ENCODE results near the gene IFNA4. TPM values are rescaled to one million over a fixed set of nuclear protein-coding genes. Genes with fewer than 3 reads are reported as not detected.
"Not testable (repeated sequence)": the region's sequence is repeated elsewhere in the genome, so short reads cannot be mapped to it uniquely, and the experiment has no call there.

The IFNA4 gene
- polyA plus RNA-seq, 1 experiment: not detected

GRCh38 chr9:21171351-21171750 lies 16.0 kb downstream of the IFNA4 start:
- no peak for DNase-seq (ENCODE audit: low read depth, low spot score)
- Histone ChIP-seq H3K4me3 (ENCODE audit: low read depth, low read length) (no peak overlapping the region), H3K27ac (ENCODE audit: low read depth, low read length) (no peak overlapping the region), H3K27me3 (ENCODE audit: control insufficient read depth, insufficient read depth, low read length) (no peaks in the 10 kb centered on the region), H3K9me3 (ENCODE audit: control insufficient read depth, insufficient read depth, low read length) (no peaks in the 10 kb centered on the region)
- TF ChIP-seq, protein P1, sequence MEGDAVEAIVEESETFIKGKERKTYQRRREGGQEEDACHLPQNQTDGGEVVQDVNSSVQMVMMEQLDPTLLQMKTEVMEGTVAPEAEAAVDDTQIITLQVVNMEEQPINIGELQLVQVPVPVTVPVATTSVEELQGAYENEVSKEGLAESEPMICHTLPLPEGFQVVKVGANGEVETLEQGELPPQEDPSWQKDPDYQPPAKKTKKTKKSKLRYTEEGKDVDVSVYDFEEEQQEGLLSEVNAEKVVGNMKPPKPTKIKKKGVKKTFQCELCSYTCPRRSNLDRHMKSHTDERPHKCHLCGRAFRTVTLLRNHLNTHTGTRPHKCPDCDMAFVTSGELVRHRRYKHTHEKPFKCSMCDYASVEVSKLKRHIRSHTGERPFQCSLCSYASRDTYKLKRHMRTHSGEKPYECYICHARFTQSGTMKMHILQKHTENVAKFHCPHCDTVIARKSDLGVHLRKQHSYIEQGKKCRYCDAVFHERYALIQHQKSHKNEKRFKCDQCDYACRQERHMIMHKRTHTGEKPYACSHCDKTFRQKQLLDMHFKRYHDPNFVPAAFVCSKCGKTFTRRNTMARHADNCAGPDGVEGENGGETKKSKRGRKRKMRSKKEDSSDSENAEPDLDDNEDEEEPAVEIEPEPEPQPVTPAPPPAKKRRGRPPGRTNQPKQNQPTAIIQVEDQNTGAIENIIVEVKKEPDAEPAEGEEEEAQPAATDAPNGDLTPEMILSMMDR (IDR thresholded peaks at IDR 0.05; ENCODE audit: low read depth, low read length): no peak
- CTCF ChIA-PET: no interaction called here
- POLR2A ChIA-PET: no interaction called here

- POLR2A ChIA-PET; H3K4me3 ChIP-seq (ENCODE audit: low read depth, low read length); H3K27me3 ChIP-seq (ENCODE audit: control insufficient read depth, insufficient read depth, low read length); DNase-seq (ENCODE audit: low read depth, low spot score); H3K27ac ChIP-seq (ENCODE audit: low read depth, low read length); CTCF ChIA-PET; H3K9me3 ChIP-seq (ENCODE audit: control insufficient read depth, insufficient read depth, low read length): not testable (repeated sequence)
These were observed 20.8 kb downstream of the IFNA4 start, which contains the start of gene IFNA21 for GRCh38 chr9:21166560-21166959. Gene IFNA21 (minus strand): TSS chr9:21166660. CDS start chr9:21166612, 48 bp downstream.

DNA sequence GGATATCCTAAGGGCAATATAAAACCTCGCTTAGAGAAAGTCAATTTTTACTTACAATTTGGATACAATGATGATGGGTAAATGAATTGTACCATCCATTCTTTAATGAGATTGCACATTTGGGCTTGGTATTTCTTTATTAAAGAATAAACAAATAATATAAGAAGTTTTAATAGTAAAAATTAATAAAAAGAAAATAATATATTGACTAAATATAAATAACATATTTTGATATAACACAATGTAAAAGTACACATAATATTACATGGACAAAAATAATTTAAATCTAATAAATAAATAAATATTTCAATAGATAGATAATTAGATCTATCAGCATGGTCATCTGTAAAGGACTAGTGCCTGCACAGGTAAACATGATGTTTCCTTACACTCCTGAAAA lies 21.9 kb downstream of the IFNA4 start:
- Histone ChIP-seq H3K27ac (ENCODE audit: low read depth, low read length) (no peak overlapping the region), H3K4me3 (ENCODE audit: low read depth, low read length) (no peak overlapping the region), H3K27me3 (ENCODE audit: control insufficient read depth, insufficient read depth, low read length) (no peaks in the 10 kb centered on the region), H3K9me3 (ENCODE audit: control insufficient read depth, insufficient read depth, low read length) (no peaks in the 10 kb centered on the region)
- ChIA-PET POLR2A (no interaction called here), CTCF (no interaction called here)
- TF ChIP-seq, protein P1 (IDR thresholded peaks at IDR 0.05; ENCODE audit: low read depth, low read length): no peak
- no peak for DNase-seq (ENCODE audit: low read depth, low spot score)

GRCh38 chr9:21160178-21160577 lies 27.2 kb downstream of the IFNA4 start:
- H3K27ac ChIP-seq (ENCODE audit: low read depth, low read length): no peak overlapping the region
- H3K9me3 ChIP-seq (ENCODE audit: control insufficient read depth, insufficient read depth, low read length): no peaks in the 10 kb centered on the region
- no peak for DNase-seq (ENCODE audit: low read depth, low spot score)
- ChIA-PET CTCF (no interaction called here), POLR2A (no interaction called here)
- H3K27me3 ChIP-seq (ENCODE audit: control insufficient read depth, insufficient read depth, low read length): no peaks in the 10 kb centered on the region
- no peak overlapping the region for H3K4me3 ChIP-seq (ENCODE audit: low read depth, low read length)
- TF ChIP-seq, protein P1 (IDR thresholded peaks at IDR 0.05; ENCODE audit: low read depth, low read length): no peak

- no peaks in the 10 kb centered on the region for H3K27me3 ChIP-seq (ENCODE audit: control insufficient read depth, insufficient read depth, low read length)
- H3K27ac ChIP-seq (ENCODE audit: low read depth, low read length): no peak overlapping the region
- H3K4me3 ChIP-seq (ENCODE audit: low read depth, low read length): no peak overlapping the region
- ChIA-PET POLR2A (no interaction called here), CTCF (no interaction called here)
- H3K9me3 ChIP-seq (ENCODE audit: control insufficient read depth, insufficient read depth, low read length): no peaks in the 10 kb centered on the region
- no peak for DNase-seq (ENCODE audit: low read depth, low spot score)
- TF ChIP-seq, protein P1 (IDR thresholded peaks at IDR 0.05; ENCODE audit: low read depth, low read length): no peak
These were observed 31.9 kb downstream of the IFNA4 start for GRCh38 chr9:21155501-21155900.

All from AG04450 (cell line).